ENCODE measurements around the gene RBM39. TPM values are rescaled to one million over a fixed set of nuclear protein-coding genes. Genes with fewer than 3 reads are reported as not detected.

Gene RBM39
- total RNA-seq = 145 and 162 TPM in 2 replicates

DNA sequence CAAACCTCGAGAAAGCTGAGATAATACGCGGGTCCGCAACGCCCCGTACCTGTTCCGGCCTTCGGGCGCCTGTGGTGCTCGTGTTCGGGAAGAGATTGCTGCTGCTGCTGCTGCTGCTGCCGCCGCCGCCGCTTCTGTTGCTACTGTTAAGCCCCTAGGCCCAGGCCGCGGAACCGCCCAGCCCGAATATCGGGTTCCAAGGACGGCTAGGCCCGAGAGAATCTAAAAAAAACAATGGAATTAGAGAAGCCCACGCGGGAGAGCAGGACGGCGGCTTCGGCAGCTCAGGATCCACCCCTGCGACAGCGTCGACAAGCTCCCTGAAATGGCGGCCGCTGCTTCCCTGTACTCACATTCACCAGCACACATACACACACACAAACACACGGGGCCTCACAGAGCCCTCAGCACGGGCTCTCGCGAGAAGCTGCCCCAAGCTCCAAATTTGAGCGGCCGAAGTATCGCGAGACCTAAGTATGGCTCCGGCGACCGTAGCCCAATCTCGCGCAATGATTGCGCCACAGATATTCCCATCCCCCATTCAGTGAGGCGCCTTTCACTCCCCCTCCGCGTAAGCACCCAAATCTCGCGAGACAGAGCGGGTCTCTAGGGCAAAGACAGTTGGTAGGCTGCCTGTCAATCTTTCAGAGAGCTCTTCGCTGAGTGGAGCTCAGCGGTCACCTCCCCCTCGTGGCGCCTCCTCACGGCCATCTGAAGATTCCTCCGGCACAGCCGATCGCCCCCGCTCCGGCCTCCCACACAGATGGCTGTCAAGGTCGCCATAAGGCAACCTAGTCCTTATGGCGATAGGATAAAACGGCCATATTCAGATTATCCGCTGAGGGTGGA is at the start of gene RBM39:
TSS of gene RBM39 (minus strand) at position 369 of the 849 bp plus-strand sequence. CDS start 1,386 bp downstream, outside the sequence.

DNA sequence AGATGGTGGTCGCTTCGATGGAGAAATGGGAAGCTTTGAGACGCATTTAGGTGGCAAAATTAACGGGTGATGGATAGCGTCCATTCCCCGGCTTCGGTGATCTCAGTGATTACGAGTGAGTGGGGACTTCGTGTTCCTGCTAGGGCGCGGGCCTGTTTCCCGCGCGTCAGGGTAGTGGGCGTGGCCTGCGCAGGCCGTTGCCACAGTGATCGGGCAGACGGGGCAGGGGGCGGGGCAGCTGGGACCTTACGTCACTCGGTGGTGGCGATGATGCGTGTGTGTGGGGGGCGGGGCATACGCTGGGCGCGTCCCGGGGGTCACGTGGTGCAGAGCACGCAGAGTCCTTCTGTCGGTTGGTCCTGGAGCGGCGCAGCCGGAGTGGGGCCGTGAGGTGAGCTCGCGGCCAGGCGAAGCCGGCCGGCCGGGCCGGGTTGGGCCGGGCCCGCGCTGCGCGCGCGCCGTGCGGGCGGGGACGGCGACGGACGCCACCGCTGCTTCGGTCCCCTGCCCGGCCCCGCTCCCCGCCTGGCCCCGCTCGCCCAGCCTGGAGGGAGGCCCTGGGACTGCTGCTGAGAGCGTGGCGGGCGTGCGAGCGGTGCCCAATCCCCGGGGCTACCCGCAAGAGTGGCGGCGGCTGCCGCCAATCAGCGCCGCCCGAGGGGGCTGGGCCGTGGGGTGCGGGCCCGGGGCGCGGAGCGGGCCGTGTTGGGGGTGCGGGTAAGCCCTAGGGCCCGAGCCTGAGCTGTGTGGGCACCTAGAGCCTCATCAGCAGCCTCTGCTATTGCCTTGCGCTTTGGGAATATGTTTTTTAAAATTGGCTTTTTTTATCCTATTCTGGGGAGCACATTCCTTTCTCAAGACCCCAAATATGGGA is 29.9 kb upstream of the RBM39 start, which contains the start of gene PHF20:
TSS of gene PHF20 (plus strand) at position 327 of the 874 bp plus-strand sequence. CDS start 29,508 bp downstream, outside the sequence.

DNA sequence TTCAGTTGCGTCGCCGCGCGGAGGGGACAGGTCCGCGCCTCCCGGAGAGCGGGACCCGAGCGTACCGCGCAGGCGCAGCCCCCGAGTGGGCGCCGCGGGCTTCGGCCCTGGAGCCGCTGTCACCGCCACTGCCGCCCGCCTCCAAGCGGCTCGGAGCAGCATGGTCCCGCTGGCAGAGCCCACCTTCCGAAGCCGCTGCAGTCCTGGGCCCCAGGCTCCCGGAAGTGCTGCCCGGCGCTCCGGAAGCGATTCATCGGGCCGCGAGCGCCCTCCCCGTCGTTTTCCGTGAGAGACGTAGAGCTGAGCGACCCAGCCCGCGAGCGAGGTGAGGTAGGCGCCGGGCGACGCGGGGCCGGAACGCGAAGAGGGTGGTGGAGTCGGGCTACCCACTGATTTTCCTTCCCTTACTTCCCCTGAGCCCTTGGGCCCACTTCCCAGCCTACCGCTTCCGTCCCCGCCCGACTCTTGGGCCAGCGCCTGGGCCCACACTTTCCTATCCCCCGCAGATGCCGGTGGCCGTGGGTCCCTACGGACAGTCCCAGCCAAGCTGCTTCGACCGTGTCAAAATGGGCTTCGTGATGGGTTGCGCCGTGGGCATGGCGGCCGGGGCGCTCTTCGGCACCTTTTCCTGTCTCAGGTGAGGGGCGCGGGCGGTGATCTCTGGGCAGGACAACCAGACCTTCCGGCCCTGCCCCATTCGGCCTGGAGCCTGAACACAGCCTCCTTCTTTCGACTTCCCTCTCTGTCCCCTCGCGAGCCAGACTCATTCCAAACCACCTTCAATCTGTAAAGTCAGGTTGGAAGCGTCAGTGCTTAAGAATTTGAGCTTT is 42.7 kb downstream of the RBM39 start, which contains the start of the genes NFS1 and ROMO1:
TSS of gene NFS1 (minus strand) at position 226 of the 830 bp plus-strand sequence. CDS start at position 162, 64 bp downstream.
TSS of gene ROMO1 (plus strand) at position 279 of the 830 bp plus-strand sequence. CDS start at position 507, 228 bp downstream.

DNA sequence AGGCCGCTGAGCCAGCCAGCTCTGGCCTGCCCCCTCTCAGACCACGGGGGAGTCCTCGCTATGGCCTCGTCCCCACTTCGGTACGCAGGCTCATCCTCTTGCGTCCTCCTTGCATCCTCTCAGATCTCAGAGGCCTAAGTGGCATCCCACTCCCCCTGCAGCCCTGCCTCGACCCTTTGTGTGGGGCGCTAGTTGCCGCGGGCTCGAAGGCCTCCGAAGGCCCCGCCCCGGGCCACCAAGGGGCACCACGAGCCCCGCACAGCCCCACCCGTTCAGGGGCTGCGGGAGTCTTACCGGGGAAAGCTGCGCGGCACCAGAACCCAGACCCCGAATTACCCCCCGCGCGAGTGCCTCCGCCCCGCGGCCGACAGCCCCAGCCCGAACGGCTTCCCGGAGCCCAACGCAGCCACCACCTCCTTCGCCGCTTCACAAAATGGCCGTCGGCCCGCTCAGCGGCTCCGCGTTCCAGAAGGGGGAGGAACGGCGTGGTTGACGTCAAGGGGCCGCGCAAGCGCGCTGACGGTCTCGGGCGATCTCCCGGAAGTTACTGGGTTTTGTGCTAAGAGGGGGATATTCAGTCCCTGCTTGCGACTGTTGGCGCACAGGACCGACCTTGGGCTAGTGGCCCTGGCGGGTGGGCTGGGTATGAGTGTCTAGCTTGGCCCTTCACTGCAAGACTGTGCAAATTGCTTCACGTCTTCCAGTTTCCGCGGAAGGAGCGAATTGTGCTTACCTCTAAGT is 77.4 kb downstream of the RBM39 start, which contains the start of the genes CPNE1 and RBM12:
TSS of gene CPNE1 (minus strand) at position 435 of the 741 bp plus-strand sequence. CDS start 31,977 bp downstream, outside the sequence.
TSS of gene RBM12 (minus strand) at position 435 of the 741 bp plus-strand sequence. CDS start 9,578 bp downstream, outside the sequence.

Other genes starting within 250 kb of the RBM39 start
- gene C20orf173, start 212.6 kb downstream of the RBM39 start, total RNA-seq = not detected in 2 replicates
- gene ERGIC3, start 200.2 kb downstream of the RBM39 start, total RNA-seq = 361 and 367 TPM in 2 replicates
- gene SPAG4, start 126.4 kb downstream of the RBM39 start, total RNA-seq = 12.4 and 13.5 TPM in 2 replicates
- 97.2 and 123 TPM in 2 replicates for gene CPNE1, start 77.4 kb downstream of the RBM39 start, total RNA-seq
- 21.0 and 21.9 TPM in 2 replicates for gene RBM12, start 77.4 kb downstream of the RBM39 start, total RNA-seq
- gene NFS1, start 42.9 kb downstream of the RBM39 start, total RNA-seq = 14.1 and 19.1 TPM in 2 replicates
- 415 and 424 TPM in 2 replicates for gene ROMO1, start 42.9 kb downstream of the RBM39 start, total RNA-seq
- gene PHF20, start 29.8 kb upstream of the RBM39 start, total RNA-seq = 20.3 and 46.7 TPM in 2 replicates
- gene SCAND1, start 212.2 kb upstream of the RBM39 start, total RNA-seq = 111 and 121 TPM in 2 replicates
- 1.3 and 2.5 TPM in 2 replicates for gene CNBD2, start 226.3 kb upstream of the RBM39 start, total RNA-seq

Data from pericardium fibroblast (primary cell).